Measurements from ENCODE around the gene RAB17. TPM values are rescaled to one million over a fixed set of nuclear protein-coding genes. Genes with fewer than 3 reads are reported as not detected.

The RAB17 gene
- total and polyA plus RNA-seq, 2 of the 8 experiments (the other 6 are each of a cell fraction or from before 2014, with no cell fraction given): 42.6 to 83.4 TPM

DNA sequence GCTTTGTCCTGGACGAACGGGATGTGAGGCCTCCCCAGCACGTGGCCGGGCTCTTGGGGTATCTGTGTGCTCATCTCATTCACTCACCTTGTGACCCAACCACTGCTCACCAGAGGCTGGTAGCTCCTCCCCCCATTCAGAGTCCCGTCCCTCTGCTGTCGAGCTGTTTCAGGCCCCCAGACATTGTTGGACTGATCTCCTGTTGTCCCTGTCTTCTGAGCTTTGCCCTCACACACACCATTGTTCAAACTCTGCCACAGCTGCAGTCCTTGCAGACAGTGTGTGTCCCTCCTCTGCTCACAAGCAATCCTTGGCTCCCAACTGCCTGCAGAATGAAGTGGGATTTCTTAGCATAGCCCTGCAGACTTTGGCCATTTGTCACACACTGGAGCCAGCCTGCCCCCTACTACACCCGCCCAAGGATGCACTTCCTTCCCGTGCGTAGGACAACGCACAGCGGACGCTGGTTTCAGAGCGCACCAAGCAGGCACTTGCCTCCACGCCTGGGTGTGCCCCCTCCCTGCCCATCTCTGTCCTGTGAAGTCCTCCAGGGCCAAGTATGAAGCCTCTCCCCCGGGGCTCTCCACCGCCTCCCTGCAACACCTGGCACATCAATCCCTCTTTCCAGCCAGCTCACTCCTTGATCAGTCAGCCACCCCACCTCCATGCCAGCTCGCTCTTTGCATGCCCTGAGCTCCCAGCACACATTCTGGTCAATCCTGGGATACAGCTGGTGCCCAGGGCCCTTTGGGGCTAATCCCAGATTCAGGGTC is 40.7 kb downstream of the RAB17 start:
- no peak for TF ChIP-seq PHF8 (conservative IDR thresholded peaks at IDR 0.05; ENCODE audit: low read depth, low read length)
- Histone ChIP-seq H3K4ac (replicated peaks; ENCODE audit: insufficient read length, low read depth, low read length) (no peak overlapping the region), H3K9me3 (ENCODE audit: insufficient read depth in 2 of 2, low read depth in 1 of 2, low read length in 1 of 2) (peaks cover 9 to 11% of the 10 kb centered on the region in 2 experiments; a peak in 2 of 4 replicates), H2BK12ac (ENCODE audit: low read depth, low read length) (no peak overlapping the region), H3K79me2 (ENCODE audit: control insufficient read depth in 1 of 2, insufficient read depth in 2 of 2, low read length in 2 of 2) (no peaks in the 10 kb centered on the region), H3K4me1 (replicated peaks in 1 of 4; ENCODE audit: control insufficient read depth in 3 of 4, insufficient read depth in 4 of 4, low read length in 3 of 4) (no peaks in the 10 kb centered on the region), H4K8ac (ENCODE audit: extremely low read depth, insufficient read depth, low read length) (0 out of 2 replicates have a peak overlapping the region, but pooled peaks have one; percentile 31), H4K20me1 (replicated peaks in 1 of 2; ENCODE audit: control insufficient read depth in 1 of 2, insufficient read depth in 2 of 2, low read length in 2 of 2) (no peaks in the 10 kb centered on the region), H3K4me3 (ENCODE audit: extremely low read depth in 1 of 4, insufficient read depth in 2 of 4, low read depth in 3 of 4, low read length in 4 of 4) (no peak overlapping the region), H3K14ac (ENCODE audit: insufficient read length) (no peak overlapping the region), H3K4me2 (ENCODE audit: insufficient read depth in 1 of 2, low read depth in 2 of 2, low read length in 2 of 2) (no peak overlapping the region), H2AK5ac (ENCODE audit: low read depth, low read length) (no peak overlapping the region), H2BK15ac (ENCODE audit: low read length) (no peak overlapping the region), H3K23ac (ENCODE audit: insufficient read length) (no peak overlapping the region), H4K91ac (replicated peaks; ENCODE audit: insufficient read length, low read length) (no peak overlapping the region), H3K27ac (ENCODE audit: low read depth, low read length) (peak overlapping the region; percentile 10; the same call in 1 of the 2 replicates), H2BK5ac (ENCODE audit: low read depth, low read length) (no peak overlapping the region), H3K56ac (replicated peaks; ENCODE audit: insufficient read length, low read depth, low read length) (no peak overlapping the region), H2AFZ (ENCODE audit: low read length) (no peak overlapping the region), H2BK120ac (replicated peaks; ENCODE audit: low read depth, low read length) (no peak overlapping the region), H3K18ac (ENCODE audit: extremely low read depth, low read length) (no peak overlapping the region), H3K23me2 (ENCODE audit: low read depth, low read length) (no peaks in the 10 kb centered on the region), H3K9ac (replicated peaks in 1 of 4; ENCODE audit: extremely low read depth in 1 of 4, low read depth in 3 of 4, low read length in 3 of 4) (no peak overlapping the region), H4K5ac (ENCODE audit: insufficient read length, low read depth, low read length) (no peak overlapping the region), H3K79me1 (ENCODE audit: low read depth, low read length) (no peaks in the 10 kb centered on the region; the same call in 1 of the 2 replicates), H2BK20ac (ENCODE audit: low read length) (no peak overlapping the region), H3K36me3 (ENCODE audit: control insufficient read depth in 2 of 4, insufficient read depth in 4 of 4, low read length in 3 of 4) (peaks cover 2 to 24% (median 12%) of the 10 kb centered on the region in 4 experiments; a peak in 6 of 8 replicates), H3K27me3 (replicated peaks in 1 of 4; ENCODE audit: control insufficient read depth in 3 of 4, extremely low read depth in 1 of 4, insufficient read depth in 3 of 4, low read length in 3 of 4) (no peaks in the 10 kb centered on the region; a peak in 1 of 7 replicates)
- no peak for DNase-seq (ENCODE audit: low read depth in 1 of 2, low spot score in 2 of 2)
- POLR2A ChIA-PET (ENCODE audit: partially characterized antibody): interaction anchor here (0.7 to 1.3 kb wide), 4 partner anchors 12 to 75 kb away, joined by 3 read pairs; no protein-coding TSS in a partner anchor
- CTCF ChIA-PET (ENCODE audit: partially characterized antibody): interaction anchor here (0.9 to 5.5 kb wide), 14 partner anchors 8 to 396 kb away, joined by 3 to 32 read pairs (median 4); partner anchors contain the start of gene PRLH
- 92% methylated on average over 17 of the region's 17 CpGs; no CpG with 5 or more reads in 1 of the 2 experiments for WGBS, 2 experiments (ENCODE audit: extremely low coverage in 1 of 2, insufficient coverage in 1 of 2, insufficient read length in 1 of 2, insufficient replicate concordance in 2 of 2, low coverage in 1 of 2, low lambda C conversion rate in 2 of 2, missing lambda C conversion rate in 1 of 2)
- no peak for FAIRE-seq

All from H1 (cell line).